ENCODE data around the gene SLC6A9. TPM values are rescaled to one million over a fixed set of nuclear protein-coding genes. Genes with fewer than 3 reads are reported as not detected.

Gene SLC6A9
- total and polyA plus RNA-seq, 2 of the 8 experiments (the other 6 are each of a cell fraction or from before 2014, with no cell fraction given) = 20.2 to 24.2 TPM

- TF ChIP-seq ATF2 (IDR thresholded peaks at IDR 0.05; ENCODE audit: low read length) (no peak), EGR1 (IDR thresholded peaks at IDR 0.05; ENCODE audit: borderline replicate concordance, low read depth, low read length) (no peak), ZNF274 (IDR thresholded peaks at IDR 0.05; ENCODE audit: borderline replicate concordance, extremely low read depth, low read length) (no peak), GABPA (IDR thresholded peaks at IDR 0.05; ENCODE audit: borderline replicate concordance, insufficient read depth, low read length) (no peak), RNF2 (IDR thresholded peaks at IDR 0.05; ENCODE audit: borderline replicate concordance, low read depth, low read length, missing control alignments, poor library complexity, severe bottlenecking) (no peak), PHF8 (conservative IDR thresholded peaks at IDR 0.05; ENCODE audit: low read depth, low read length) (no peak), TCF12 (IDR thresholded peaks at IDR 0.05; ENCODE audit: low read depth, low read length) (no peak), MAFK (IDR thresholded peaks at IDR 0.05; ENCODE audit: low read depth, low read length) (no peak), E2F6 (IDR thresholded peaks at IDR 0.05) (no peak), EP300 (IDR thresholded peaks at IDR 0.05; ENCODE audit: borderline replicate concordance in 1 of 2, low read depth in 2 of 2, low read length in 2 of 2) (no peak), BACH1 (IDR thresholded peaks at IDR 0.05; ENCODE audit: low read length) (no peak), TEAD4 (IDR thresholded peaks at IDR 0.05; ENCODE audit: low read depth, low read length) (peak; percentile 12; the same call in 1 of the 2 replicates), JUND (IDR thresholded peaks at IDR 0.05; ENCODE audit: low read length) (no peak), SP1 (IDR thresholded peaks at IDR 0.05; ENCODE audit: low read depth, low read length) (no peak), TBP (IDR thresholded peaks at IDR 0.05; ENCODE audit: low read depth, low read length) (no peak), SP2 (IDR thresholded peaks at IDR 0.05; ENCODE audit: low read length) (no peak), TAF1 (IDR thresholded peaks at IDR 0.05; ENCODE audit: low read depth, low read length) (no peak), MAX (IDR thresholded peaks at IDR 0.05) (peak; percentile 69), BCL11A (IDR thresholded peaks at IDR 0.05; ENCODE audit: low read depth in 2 of 2, low read length in 2 of 2) (no peak), POU5F1 (IDR thresholded peaks at IDR 0.05; ENCODE audit: low read depth, low read length) (no peak), RFX5 (IDR thresholded peaks at IDR 0.05; ENCODE audit: borderline replicate concordance, low read depth, low read length) (no peak)
These were observed 36.2 kb downstream of the SLC6A9 start (continued) for GRCh38 chr1:43994794-43995790.

Measured in H1 (cell line).